ENCODE results near the gene PANK4. TPM values are rescaled to one million over a fixed set of nuclear protein-coding genes. Genes with fewer than 3 reads are reported as not detected.

PANK4 gene
- total and polyA plus RNA-seq, 9 of the 15 experiments (the other 6 are each of a cell fraction or from before 2014, with no cell fraction given) = 0.93 to 55.6 (median 31.5) TPM

GRCh38 chr1:2523891-2524609 lies 2.3 kb downstream of the PANK4 start:
- no peak for DNase-seq (ENCODE audit: extremely low read depth in 1 of 4, low spot score in 3 of 4)
- peaks cover 47% of the 10 kb centered on the region for H3K79me2 ChIP-seq (ENCODE audit: control insufficient read depth, insufficient read depth, low read length)

GRCh38 chr1:2523191-2523890 lies 3.1 kb downstream of the PANK4 start:
- POLR2A ChIA-PET = no interaction called here
- ATAC-seq = no peak
- 78% methylated on average over 23 of the region's 32 CpGs for WGBS (ENCODE audit: insufficient coverage, low coverage, missing lambda C conversion rate)
- Histone ChIP-seq H2AFZ (ENCODE audit: low read depth, low read length) (no peak overlapping the region), H3K4me1 (replicated peaks in 1 of 2; ENCODE audit: control insufficient read depth in 2 of 2, insufficient read depth in 2 of 2, low read length in 2 of 2) (peaks cover 24 to 59% of the 10 kb centered on the region in 2 experiments; a peak in 4 of 5 replicates), H3K9me1 (ENCODE audit: control insufficient read depth, insufficient read depth, low read length) (peaks cover 18% of the 10 kb centered on the region), H3K79me2 (ENCODE audit: control insufficient read depth, insufficient read depth, low read length) (peaks cover 47% of the 10 kb centered on the region), H3K4me3 (no peak overlapping the region), H3K9me3 (replicated peaks; ENCODE audit: control insufficient read depth, insufficient read depth, low read depth, low read length) (no peaks in the 10 kb centered on the region), H3K36me3 (ENCODE audit: control insufficient read depth, insufficient read depth, low read length) (peaks cover 68% of the 10 kb centered on the region), H3K27me3 (ENCODE audit: control insufficient read depth in 2 of 2, insufficient read depth in 2 of 2, low read length in 2 of 2) (no peaks in the 10 kb centered on the region), H3K4me2 (ENCODE audit: insufficient read depth, low read length) (peak overlapping the region; percentile 2; the same call in 1 of the 2 replicates), H4K20me1 (replicated peaks; ENCODE audit: control insufficient read depth, insufficient read depth, low read length) (peaks cover 43% of the 10 kb centered on the region), H3K9ac (ENCODE audit: insufficient read depth in 1 of 2, low read depth in 2 of 2, low read length in 2 of 2) (peak overlapping the region in 1 of 2 experiments; percentile 53; a peak in 3 of 4 replicates), H3K27ac (ENCODE audit: extremely low read depth, low read depth, low read length) (no peak overlapping the region; the same call in 2 of the 3 replicates)
- no peak for DNase-seq (ENCODE audit: extremely low read depth in 1 of 4, low spot score in 3 of 4)
- in situ Hi-C loops (cut with MboI) (no loop called here), intact Hi-C loops (cut with micrococcal nuclease) (no loop called here)
- no TSS peak for BruUV-seq (replicated peaks)
- no peak for FAIRE-seq
- CTCF ChIA-PET (ENCODE audit: low intra/inter-chr PET ratio) = no interaction called here
- TF ChIP-seq DIDO1 (tag; IDR thresholded peaks at IDR 0.05; ENCODE audit: low read depth) (no peak), STAG1 (CRISPR knock-in tag; IDR thresholded peaks at IDR 0.05; ENCODE audit: borderline replicate concordance) (no peak), RBFOX2 (IDR thresholded peaks at IDR 0.05; ENCODE audit: low read depth, low read length) (peak; percentile 69), CBFB (CRISPR knock-in tag; IDR thresholded peaks at IDR 0.05) (no peak), CEBPG (CRISPR knock-in tag; IDR thresholded peaks at IDR 0.05) (no peak), CEBPG (tag; conservative IDR thresholded peaks at IDR 0.05 in 1 of 2, IDR thresholded peaks at IDR 0.05 in 1 of 2) (peak in 1 of 2 experiments; percentile 88; a peak in 2 of 4 replicates), ATF3 (IDR thresholded peaks at IDR 0.05) (peak; percentile 84), ATF3 (CRISPR knock-in tag; conservative IDR thresholded peaks at IDR 0.05) (no peak), SFPQ (IDR thresholded peaks at IDR 0.05; ENCODE audit: low read depth, low read length) (no peak)

More at GRCh38 chr1:2523891-2524609, 2.3 kb downstream of the PANK4 start:
- 81% methylated on average over 10 of the region's 10 CpGs for WGBS (ENCODE audit: insufficient coverage, low coverage, missing lambda C conversion rate)
- Histone ChIP-seq H3K4me2 (ENCODE audit: insufficient read depth, low read length) (peak overlapping the region; percentile 87; the same call in 1 of the 2 replicates), H3K4me3 (peak overlapping the region; percentile 99; the same call in 1 of the 2 replicates), H3K9ac (ENCODE audit: insufficient read depth in 1 of 2, low read depth in 2 of 2, low read length in 2 of 2) (peak overlapping the region; percentile 92 to 97; a peak in 3 of 4 replicates), H3K9me1 (ENCODE audit: control insufficient read depth, insufficient read depth, low read length) (peaks cover 18% of the 10 kb centered on the region), H3K36me3 (ENCODE audit: control insufficient read depth, insufficient read depth, low read length) (peaks cover 61% of the 10 kb centered on the region), H3K27ac (ENCODE audit: extremely low read depth, low read depth, low read length) (no peak overlapping the region; the same call in 2 of the 3 replicates), H3K9me3 (replicated peaks; ENCODE audit: control insufficient read depth, insufficient read depth, low read depth, low read length) (no peaks in the 10 kb centered on the region), H2AFZ (ENCODE audit: low read depth, low read length) (no peak overlapping the region), H3K27me3 (ENCODE audit: control insufficient read depth in 2 of 2, insufficient read depth in 2 of 2, low read length in 2 of 2) (peaks cover 4 to 6% of the 10 kb centered on the region in 2 experiments; a peak in 2 of 5 replicates), H4K20me1 (replicated peaks; ENCODE audit: control insufficient read depth, insufficient read depth, low read length) (peaks cover 43% of the 10 kb centered on the region), H3K4me1 (replicated peaks in 1 of 2; ENCODE audit: control insufficient read depth in 2 of 2, insufficient read depth in 2 of 2, low read length in 2 of 2) (peaks cover 24 to 62% of the 10 kb centered on the region in 2 experiments; a peak in 4 of 5 replicates)
- POLR2A ChIA-PET = interaction anchor here (0.7 to 1.0 kb wide), 2 partner anchors 60 to 131 kb away, joined by 4 read pairs; no protein-coding TSS in a partner anchor
- FAIRE-seq (peak; percentile 56), ATAC-seq (no peak)
- intact Hi-C loops (cut with micrococcal nuclease) (no loop called here), in situ Hi-C loops (cut with MboI) (no loop called here)
- TF ChIP-seq RBFOX2 (IDR thresholded peaks at IDR 0.05; ENCODE audit: low read depth, low read length) = peak; percentile 26; the same call in 1 of the 2 replicates
- no peak for TF ChIP-seq TAF9B (IDR thresholded peaks at IDR 0.05; ENCODE audit: partially characterized antibody)
- BruUV-seq (replicated peaks) = no TSS peak
- CTCF ChIA-PET (ENCODE audit: low intra/inter-chr PET ratio) = no interaction called here
